Activated CD8-positive, alpha-beta memory T cell treated with anti-CD3 and anti-CD28 coated beads, Interleukin-2, amount 50 U/mL, for 1 hour (primary cell): ENCODE results near the gene ACOT12.
A peak's percentile ranks its signal among the peaks of the same experiment; 100 is the strongest.
"Not testable (repeated sequence)": the region's sequence is repeated elsewhere in the genome, so short reads cannot be mapped to it uniquely, and the experiment has no call there.

ENCODE experiments used
- DNase-seq: peaks from one replicate; pipeline ENCODE4 v3.0.0-alpha.2; 2020; ENCODE audit errors: extremely low read depth

ACOT12 gene

DNA sequence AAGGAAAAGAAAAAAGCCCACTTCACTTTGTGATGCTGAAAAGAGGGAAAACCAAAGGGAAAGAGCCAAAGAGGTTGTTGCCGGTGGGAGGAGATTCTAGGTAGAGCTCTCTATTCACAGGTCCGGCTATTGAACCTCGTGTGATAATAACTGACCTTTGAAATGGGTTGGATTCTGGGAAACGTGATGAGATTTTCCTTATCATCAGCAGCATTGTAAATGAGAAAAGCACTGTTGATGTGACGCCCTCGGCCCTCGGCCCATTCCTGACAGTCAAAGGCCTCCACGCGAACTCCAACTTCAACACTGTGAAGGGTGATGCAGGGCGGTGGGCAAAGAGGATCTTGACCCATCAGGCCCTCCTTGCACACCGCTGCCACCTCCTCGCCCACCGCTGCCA, 49.2 kb downstream of the ACOT12 start:
- DNase-seq: no peak

DNA sequence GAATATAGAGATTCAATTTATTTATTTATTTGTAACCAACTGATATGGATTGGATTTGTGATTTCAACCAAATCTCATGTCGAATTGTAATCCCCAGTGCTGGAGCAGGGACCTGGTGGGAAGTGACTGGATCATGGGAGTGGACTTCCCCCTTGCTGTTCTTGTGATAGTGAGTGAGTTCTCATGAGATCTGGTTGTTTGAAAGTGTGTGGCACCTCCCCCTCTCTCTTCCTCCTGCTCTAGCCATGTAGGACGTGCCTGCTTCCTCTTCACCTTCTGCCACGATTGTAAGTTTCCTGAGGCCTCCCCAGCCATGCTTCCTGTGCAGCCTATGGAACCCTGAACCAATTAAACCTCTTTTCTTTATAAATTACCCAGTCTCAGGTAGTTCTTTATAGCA, 55.7 kb downstream of the ACOT12 start:
- not testable (repeated sequence) for DNase-seq

GRCh38 chr5:81337803-81338202, 56.1 kb downstream of the ACOT12 start:
- no peak for DNase-seq

- DNase-seq: no peak
Observed at GRCh38 chr5:81336556-81336955, 57.4 kb downstream of the ACOT12 start.

GRCh38 chr5:81335946-81336345, 58.0 kb downstream of the ACOT12 start:
- DNase-seq: no peak

- DNase-seq: no peak
Observed at GRCh38 chr5:81334304-81335061, 59.5 kb downstream of the ACOT12 start.

DNA sequence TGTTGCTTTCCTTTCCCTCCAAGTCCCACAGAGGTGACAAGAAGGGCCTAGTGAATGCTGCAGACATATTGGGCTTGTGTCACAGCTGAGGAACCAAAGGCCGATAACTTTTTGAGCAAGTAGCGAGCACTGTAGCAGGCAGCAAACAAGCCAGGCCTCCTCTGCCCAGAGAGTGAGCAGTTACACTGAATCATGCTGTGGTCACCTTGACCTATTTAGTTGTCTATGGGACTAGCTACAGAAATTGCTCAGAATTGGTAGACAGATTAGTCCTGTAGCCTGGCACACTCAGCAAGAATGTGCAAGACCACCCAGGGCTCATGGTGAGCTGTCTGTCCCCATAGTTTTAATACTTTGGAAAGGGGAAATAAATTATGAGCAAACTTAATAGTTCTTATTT, 67.4 kb downstream of the ACOT12 start:
- DNase-seq: no peak

DNA sequence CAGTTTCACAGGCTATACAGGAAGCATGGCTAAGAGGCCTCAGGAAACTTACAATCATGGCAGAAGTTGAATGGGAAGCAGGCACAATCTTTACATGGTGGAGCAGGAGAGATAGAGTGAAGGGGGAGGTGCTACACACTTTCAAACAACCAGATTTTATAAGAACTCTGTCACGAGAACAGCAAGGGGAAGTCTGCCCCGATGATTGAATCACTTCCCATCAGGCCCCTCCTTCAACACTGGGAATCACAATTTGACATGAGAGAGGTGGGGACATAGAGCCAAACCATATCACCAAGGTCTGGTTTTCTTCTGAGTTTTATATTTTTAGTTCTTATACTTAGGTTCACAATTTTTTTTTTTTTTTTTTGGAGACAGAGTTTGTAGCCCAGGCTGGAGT, 76.4 kb downstream of the ACOT12 start:
- no peak for DNase-seq

- no peak for DNase-seq
Observed at GRCh38 chr5:81316571-81316970, 77.4 kb downstream of the ACOT12 start.

- no peak for DNase-seq
Observed at GRCh38 chr5:81315830-81316229, 78.1 kb downstream of the ACOT12 start.

- DNase-seq: no peak
Observed at GRCh38 chr5:81315336-81315735, 78.6 kb downstream of the ACOT12 start.

DNA sequence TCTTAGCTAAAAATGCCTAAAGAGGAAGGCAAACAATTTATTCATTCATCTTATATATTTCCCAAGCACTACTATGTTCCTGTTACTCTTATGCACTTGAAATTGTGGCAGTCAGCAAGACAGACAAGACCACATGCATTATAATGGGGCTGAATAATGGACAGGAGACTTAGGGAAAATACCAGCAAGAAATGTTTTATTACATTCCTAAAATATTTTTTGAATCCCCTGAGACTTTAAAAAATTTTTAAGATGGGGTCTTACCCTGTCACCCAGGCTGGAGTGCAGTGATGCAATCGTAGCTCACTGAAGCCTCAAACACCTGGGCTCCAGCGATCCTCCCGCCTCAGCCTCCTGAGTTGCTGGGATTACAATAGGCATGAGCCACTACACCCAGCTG, 79.4 kb downstream of the ACOT12 start:
- DNase-seq: no peak

GRCh38 chr5:81313686-81314085, 80.2 kb downstream of the ACOT12 start:
- DNase-seq: no peak

DNA sequence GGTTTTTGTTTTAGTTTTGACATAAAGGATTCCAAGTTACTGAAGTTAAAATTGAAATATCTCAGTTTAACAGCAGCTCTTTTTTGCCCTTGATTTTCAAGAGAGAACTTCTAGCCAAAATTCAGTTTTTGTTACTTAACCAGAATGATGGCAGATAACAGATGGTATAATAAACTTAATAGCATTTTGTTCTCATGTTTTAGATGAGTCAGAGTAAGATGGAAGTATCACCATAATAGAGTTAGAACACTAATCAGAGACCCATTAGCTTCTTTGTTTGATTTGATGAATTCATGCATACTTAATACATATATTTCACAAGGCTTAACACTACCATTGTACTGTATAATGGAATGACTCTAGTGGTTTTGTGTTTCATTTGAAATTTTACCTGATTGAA, 80.7 kb downstream of the ACOT12 start:
- no peak for DNase-seq

- DNase-seq: no peak
Observed at GRCh38 chr5:81310402-81311063, 83.4 kb downstream of the ACOT12 start.

DNA sequence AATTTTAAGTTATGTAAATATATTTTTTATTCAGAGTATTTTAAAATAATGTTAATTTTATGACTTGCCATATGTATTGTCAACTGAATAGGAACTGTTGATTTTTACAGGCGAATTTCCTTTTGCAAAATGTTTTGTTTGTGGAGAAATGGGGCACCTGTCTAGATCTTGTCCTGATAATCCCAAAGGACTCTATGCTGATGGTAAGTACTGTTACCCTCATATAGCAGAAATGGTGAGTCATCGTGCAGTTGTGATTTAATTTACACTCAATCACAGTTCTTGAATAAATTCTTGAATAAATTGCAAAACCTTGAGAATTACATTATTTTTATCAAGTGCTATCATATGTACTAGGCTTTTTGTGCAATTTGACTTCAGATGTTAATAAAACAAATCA, 85.1 kb downstream of the ACOT12 start:
- no peak for DNase-seq

- no peak for DNase-seq
Observed at GRCh38 chr5:81305785-81306184, 88.1 kb downstream of the ACOT12 start.

DNA sequence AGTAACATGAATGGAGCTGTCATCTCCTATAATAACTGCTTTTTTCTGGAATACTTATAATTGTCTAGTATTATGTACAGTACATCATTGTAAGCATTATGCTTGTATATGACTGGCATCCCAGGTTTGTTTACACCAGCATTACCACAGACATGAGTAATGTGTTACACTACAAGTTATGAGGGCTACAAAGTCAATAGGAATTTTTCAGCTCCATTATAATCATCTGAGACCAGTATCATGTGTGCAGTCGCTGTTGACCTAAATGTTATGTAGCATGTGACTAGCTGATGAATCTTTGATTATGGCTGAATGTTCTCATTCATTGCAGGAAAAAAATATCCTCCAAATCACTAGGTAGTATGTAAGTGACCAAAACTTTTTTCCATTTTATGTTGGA, 90.4 kb downstream of the ACOT12 start:
- DNase-seq: no peak

DNA sequence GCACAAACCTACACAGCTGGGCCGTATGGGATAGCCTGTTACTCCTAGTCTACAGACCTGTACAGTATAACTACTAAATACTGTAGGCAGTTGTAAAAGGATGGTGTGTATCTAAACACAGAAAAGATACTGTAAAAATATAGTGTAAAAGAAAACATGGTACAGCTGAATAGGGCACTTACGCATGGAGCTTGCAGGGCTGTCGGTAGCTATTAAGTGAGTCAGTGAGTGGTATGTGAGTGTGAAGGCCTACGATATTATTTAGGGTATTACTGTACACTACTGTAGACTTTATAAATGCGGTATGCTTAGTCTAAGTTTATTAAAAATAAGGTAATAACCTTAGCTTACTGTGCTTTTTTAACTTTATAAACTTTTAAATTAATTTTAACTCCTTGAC, 91.3 kb downstream of the ACOT12 start:
- no peak for DNase-seq

- peak; percentile 81 for DNase-seq
Observed at GRCh38 chr5:81301271-81302015, 92.5 kb downstream of the ACOT12 start, which contains the start of gene ZCCHC9. Gene ZCCHC9, plus strand, starts transcription at chr5:81301587. Its CDS starts 3,171 bp downstream, at chr5:81304758.

- DNase-seq: no peak
Observed at GRCh38 chr5:81300921-81301270, 93.0 kb downstream of the ACOT12 start.

- no peak for DNase-seq
Observed at GRCh38 chr5:81297531-81297930, 96.4 kb downstream of the ACOT12 start.

GRCh38 chr5:81294021-81294420, 99.9 kb downstream of the ACOT12 start:
- not testable (repeated sequence) for DNase-seq
